ENCODE data around the gene KIRREL3.

KIRREL3 gene

DNA sequence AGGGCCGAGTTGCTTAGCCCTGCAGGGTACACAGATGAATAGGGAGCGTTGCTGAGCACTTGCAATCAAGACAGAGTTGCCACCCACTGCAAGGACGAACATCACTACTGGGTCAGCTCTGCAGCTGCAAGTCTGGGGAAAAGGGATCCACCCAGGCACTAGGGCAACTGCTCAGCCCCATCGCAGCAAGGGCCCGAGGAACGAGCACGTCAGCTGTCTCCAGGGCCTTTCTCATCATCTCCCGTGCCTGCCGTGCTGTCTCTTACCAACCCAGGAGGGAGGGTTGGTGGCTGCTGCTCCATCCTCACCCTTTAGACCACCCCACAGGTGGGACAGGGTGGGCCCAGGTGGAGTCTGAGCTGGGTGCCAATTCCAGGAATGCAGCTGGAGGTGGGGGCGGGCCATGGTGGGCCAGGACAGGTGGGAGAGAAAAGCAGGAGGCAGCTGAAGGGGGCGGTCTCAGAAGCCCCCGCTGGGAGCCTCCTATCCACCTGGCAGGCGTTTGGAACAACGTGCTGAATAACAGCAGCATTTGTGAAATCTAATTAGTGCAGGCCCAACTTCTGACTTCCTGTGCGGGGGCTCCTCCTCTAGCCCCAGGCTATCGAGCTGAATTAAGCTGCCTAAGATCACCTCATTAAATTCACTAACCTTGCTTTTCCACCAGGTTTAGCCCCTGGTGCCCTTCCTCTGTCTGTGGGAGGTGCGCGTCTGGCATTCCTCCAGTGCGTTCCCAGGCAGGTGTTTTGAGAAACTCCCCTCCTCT lies 392.6 kb downstream of the KIRREL3 start:
- no peak overlapping the region for H3K4me3 ChIP-seq (ENCODE audit: control insufficient read depth, low read depth, low read length)
- no peak for DNase-seq (ENCODE audit: low read depth)
- TF ChIP-seq CTCF (IDR thresholded peaks at IDR 0.05; ENCODE audit: control insufficient read depth, insufficient read depth, low read depth, low read length, missing control alignments): no peak

- H3K4me3 ChIP-seq (ENCODE audit: control insufficient read depth, low read depth, low read length): no peak overlapping the region
- peak; percentile 95 for TF ChIP-seq CTCF (IDR thresholded peaks at IDR 0.05; ENCODE audit: control insufficient read depth, insufficient read depth, low read depth, low read length, missing control alignments)
- peak; percentile 38 for DNase-seq (ENCODE audit: low read depth)
Observed at GRCh38 chr11:126607374-126607773, 393.2 kb downstream of the KIRREL3 start.

GRCh38 chr11:126606484-126606883 lies 394.1 kb downstream of the KIRREL3 start:
- no peak for TF ChIP-seq CTCF (IDR thresholded peaks at IDR 0.05; ENCODE audit: control insufficient read depth, insufficient read depth, low read depth, low read length, missing control alignments)
- no peak for DNase-seq (ENCODE audit: low read depth)
- H3K4me3 ChIP-seq (ENCODE audit: control insufficient read depth, low read depth, low read length): no peak overlapping the region

- H3K4me3 ChIP-seq (ENCODE audit: control insufficient read depth, low read depth, low read length): no peak overlapping the region
- no peak for TF ChIP-seq CTCF (IDR thresholded peaks at IDR 0.05; ENCODE audit: control insufficient read depth, insufficient read depth, low read depth, low read length, missing control alignments)
- no peak for DNase-seq (ENCODE audit: low read depth)
Observed at GRCh38 chr11:126604461-126604860, 396.1 kb downstream of the KIRREL3 start.

DNA sequence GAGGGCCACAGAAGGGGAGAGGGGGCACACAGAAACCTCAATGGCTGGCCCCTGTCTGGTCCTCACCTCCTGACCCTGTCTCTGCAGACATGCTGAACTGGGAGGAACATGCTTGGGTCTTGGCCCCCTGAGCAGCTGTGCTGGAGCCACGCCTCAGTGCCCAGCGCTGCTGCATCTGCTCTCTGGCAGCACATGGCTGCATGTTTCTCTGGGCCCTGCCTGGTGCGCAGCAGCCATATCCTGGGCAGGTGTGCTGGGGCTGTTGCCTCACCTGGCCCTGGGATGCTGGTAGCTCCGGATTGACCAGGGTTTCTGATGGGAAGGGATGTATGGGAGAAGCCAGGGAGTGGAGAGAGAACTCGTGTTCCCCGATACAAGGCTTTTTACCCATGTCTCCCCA lies 397.1 kb downstream of the KIRREL3 start:
- no peak for TF ChIP-seq CTCF (IDR thresholded peaks at IDR 0.05; ENCODE audit: control insufficient read depth, insufficient read depth, low read depth, low read length, missing control alignments)
- no peak for DNase-seq (ENCODE audit: low read depth)
- H3K4me3 ChIP-seq (ENCODE audit: control insufficient read depth, low read depth, low read length): no peak overlapping the region

DNA sequence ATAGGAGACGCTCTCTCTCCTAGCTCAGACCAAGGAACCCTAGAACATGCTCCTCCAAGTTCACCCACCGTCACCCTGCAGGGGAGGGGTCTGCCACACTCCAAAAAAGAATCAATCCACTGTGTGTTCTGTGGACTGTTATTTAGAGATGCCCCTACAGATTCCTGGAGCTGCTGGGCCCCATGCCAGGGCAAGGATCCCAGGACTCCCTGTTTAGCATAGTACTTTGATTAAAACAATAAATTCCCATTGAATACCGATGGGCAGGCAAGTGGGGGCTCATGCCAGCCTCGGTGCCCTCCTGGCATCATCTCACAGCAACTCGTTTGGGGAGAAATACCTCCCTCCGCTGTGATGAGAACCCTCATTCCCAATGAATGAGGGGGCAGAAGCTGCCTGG lies 397.6 kb downstream of the KIRREL3 start:
- no peak for TF ChIP-seq CTCF (IDR thresholded peaks at IDR 0.05; ENCODE audit: control insufficient read depth, insufficient read depth, low read depth, low read length, missing control alignments)
- DNase-seq (ENCODE audit: low read depth): no peak
- H3K4me3 ChIP-seq (ENCODE audit: control insufficient read depth, low read depth, low read length): no peak overlapping the region
